SU-DHL-6 (cell line): Measurements from ENCODE around the gene SH3TC2.

ENCODE experiments used
- H2AFZ ChIP-seq: fragments of 200-600 bp; sonication (generic); 2 replicates; pipeline ENCODE4 v1.6.1; 2014; ENCODE audit warnings: low read depth, mild to moderate bottlenecking, moderate library complexity, mixed read lengths, antibody characterized with exemption, low read length; ENCODE audit not compliant: severe bottlenecking
- H3F3A ChIP-seq: fragments of 200-600 bp; shearing (Covaris generic); 2 replicates; pipeline ENCODE4 v1.6.0; 2016; ENCODE audit warnings: antibody characterized with exemption, mild to moderate bottlenecking; ENCODE audit not compliant: insufficient read depth
- H3K27ac ChIP-seq: fragments of 200-600 bp; sonication (generic); 2 replicates; pipeline ENCODE4 v1.5.1; 2016; ENCODE audit warnings: low read depth, mild to moderate bottlenecking, low read length, moderate library complexity, mixed read lengths
- H3K27me3 ChIP-seq: fragments of 200-600 bp; sonication (generic), shearing (Covaris generic); 2 replicates; pipeline ENCODE4 v1.6.0; 2014; ENCODE audit warnings: mild to moderate bottlenecking, low read length
- H3K36me3 ChIP-seq: fragments of 200-600 bp; sonication (generic); 2 replicates; pipeline ENCODE4 v1.6.1; 2014; ENCODE audit warnings: mild to moderate bottlenecking, low read length, mixed read lengths
- H3K4me2 ChIP-seq: fragments of 300-600, 200-600 bp; shearing (Covaris generic), sonication (generic); 2 replicates; pipeline ENCODE4 v1.6.0; 2014; ENCODE audit warnings: low read length, low read depth, mild to moderate bottlenecking; ENCODE audit not compliant: poor library complexity, severe bottlenecking
- H3K4me3 ChIP-seq: fragments of 200-600 bp; sonication (generic); 2 replicates; pipeline ENCODE4 v1.5.1; 2014; ENCODE audit warnings: antibody characterized with exemption, low read length, mild to moderate bottlenecking, mixed read lengths; ENCODE audit not compliant: insufficient read depth, poor library complexity, severe bottlenecking
- H3K79me2 ChIP-seq: fragments of 200-600 bp; sonication (generic); 2 replicates; pipeline ENCODE4 v1.6.1; 2014; ENCODE audit warnings: mild to moderate bottlenecking, low read length, moderate library complexity; ENCODE audit not compliant: insufficient read depth
- H3K9ac ChIP-seq: fragments of 200-600 bp; sonication (generic); 2 replicates; pipeline ENCODE4 v1.7.0; 2014; ENCODE audit warnings: mild to moderate bottlenecking, low read length
- H3K9me2 ChIP-seq: fragments of 200-600 bp; sonication (generic); replicated peaks from 2 replicates; pipeline ENCODE4 v1.6.1; 2014; ENCODE audit warnings: low read length; ENCODE audit not compliant: insufficient read depth
- H3K9me3 ChIP-seq: fragments of 200-600 bp; sonication (generic); 2 replicates; pipeline ENCODE4 v1.6.1; 2014; ENCODE audit warnings: low read length, mixed read lengths; ENCODE audit not compliant: insufficient read depth
- H4K20me1 ChIP-seq: fragments of 200-600 bp; sonication (generic); 2 replicates; pipeline ENCODE4 v1.6.1; 2014; ENCODE audit warnings: low read depth, mild to moderate bottlenecking, antibody characterized with exemption, low read length, moderate library complexity, mixed read lengths
- EZH2phosphoT487 ChIP-seq: fragments of 200-600 bp; sonication (generic), shearing (Covaris generic); conservative IDR thresholded peaks from 2 replicates; pipeline ENCODE4 v1.6.1; 2018; ENCODE audit warnings: mild to moderate bottlenecking, antibody characterized with exemption, low read length, moderate library complexity, mixed read lengths
- TF ChIP-seq, protein P1 (sequence below): fragments of 200-600 bp; sonication (generic); IDR thresholded peaks from one replicate; pipeline ENCODE4 v1.5.1; 2017; ENCODE audit warnings: antibody characterized with exemption, mild to moderate bottlenecking, low read length, moderate library complexity; ENCODE audit not compliant: insufficient read depth, poor library complexity, severe bottlenecking

The SH3TC2 gene

DNA sequence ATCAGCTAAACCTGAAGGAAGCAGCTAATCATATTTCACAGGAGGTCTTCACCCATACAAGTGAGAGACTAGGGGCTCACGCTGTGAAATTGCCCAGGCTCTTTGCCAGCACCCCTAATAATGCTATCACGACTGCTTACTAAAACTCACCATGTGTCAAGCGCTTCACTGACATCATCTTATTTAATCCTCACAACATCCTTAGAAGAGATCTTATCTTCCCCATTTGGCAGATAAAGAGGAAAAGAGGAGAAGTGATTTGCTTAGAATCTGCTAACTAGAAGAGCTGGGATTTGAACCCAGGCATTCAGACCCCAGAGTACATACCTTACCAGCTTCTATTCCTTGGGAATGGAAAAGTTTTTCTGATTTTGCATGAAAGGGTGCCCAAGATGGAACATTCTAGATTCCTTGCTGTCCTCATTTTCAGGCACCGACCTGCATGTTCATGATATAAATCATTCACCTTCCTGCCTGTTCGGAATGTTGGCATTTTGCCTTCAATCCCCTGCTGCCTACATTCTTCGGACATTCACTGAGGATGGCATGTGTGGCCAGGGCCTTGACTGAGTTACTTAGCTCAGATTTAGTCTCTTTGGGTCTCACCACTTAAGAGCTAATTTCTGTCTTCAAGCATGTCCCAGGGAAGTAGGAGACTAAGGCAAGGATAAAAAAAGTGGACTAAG is 88.1 kb downstream of the SH3TC2 start:
- H3K79me2 ChIP-seq = no peaks in the 10 kb centered on the region
- H2AFZ ChIP-seq = no peak overlapping the region
- TF ChIP-seq, protein P1, sequence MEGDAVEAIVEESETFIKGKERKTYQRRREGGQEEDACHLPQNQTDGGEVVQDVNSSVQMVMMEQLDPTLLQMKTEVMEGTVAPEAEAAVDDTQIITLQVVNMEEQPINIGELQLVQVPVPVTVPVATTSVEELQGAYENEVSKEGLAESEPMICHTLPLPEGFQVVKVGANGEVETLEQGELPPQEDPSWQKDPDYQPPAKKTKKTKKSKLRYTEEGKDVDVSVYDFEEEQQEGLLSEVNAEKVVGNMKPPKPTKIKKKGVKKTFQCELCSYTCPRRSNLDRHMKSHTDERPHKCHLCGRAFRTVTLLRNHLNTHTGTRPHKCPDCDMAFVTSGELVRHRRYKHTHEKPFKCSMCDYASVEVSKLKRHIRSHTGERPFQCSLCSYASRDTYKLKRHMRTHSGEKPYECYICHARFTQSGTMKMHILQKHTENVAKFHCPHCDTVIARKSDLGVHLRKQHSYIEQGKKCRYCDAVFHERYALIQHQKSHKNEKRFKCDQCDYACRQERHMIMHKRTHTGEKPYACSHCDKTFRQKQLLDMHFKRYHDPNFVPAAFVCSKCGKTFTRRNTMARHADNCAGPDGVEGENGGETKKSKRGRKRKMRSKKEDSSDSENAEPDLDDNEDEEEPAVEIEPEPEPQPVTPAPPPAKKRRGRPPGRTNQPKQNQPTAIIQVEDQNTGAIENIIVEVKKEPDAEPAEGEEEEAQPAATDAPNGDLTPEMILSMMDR = no peak
- no peak for TF ChIP-seq EZH2phosphoT487
- no peak overlapping the region for H3K4me2 ChIP-seq
- H3K27me3 ChIP-seq = no peaks in the 10 kb centered on the region
- H3K9ac ChIP-seq = no peak overlapping the region
- H3K9me3 ChIP-seq = no peaks in the 10 kb centered on the region
- H4K20me1 ChIP-seq = no peaks in the 10 kb centered on the region
- H3K4me3 ChIP-seq = no peak overlapping the region
- no peaks in the 10 kb centered on the region for H3K9me2 ChIP-seq
- H3F3A ChIP-seq = no peaks in the 10 kb centered on the region
- no peaks in the 10 kb centered on the region for H3K36me3 ChIP-seq
- no peak overlapping the region for H3K27ac ChIP-seq

DNA sequence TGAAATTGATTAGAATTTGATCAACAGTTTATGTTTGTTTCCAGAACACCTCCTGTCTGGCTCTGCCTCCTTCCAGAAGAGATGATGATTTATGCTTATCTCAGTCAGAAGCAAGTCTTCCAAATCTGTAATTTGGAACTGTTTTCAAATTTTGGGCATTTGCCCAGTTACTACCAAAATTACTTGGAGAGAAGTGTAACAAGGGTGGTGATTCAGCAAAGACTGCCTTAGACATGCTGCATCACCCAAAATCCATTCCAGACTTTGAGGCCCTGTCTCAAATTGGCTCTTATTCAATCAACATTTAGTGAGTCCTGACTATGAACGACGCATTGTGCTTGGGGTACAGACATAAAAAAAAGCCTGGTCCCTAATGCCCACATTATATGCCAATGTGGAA is 89.4 kb downstream of the SH3TC2 start:
- H3K27me3 ChIP-seq = no peaks in the 10 kb centered on the region
- TF ChIP-seq EZH2phosphoT487 = no peak
- TF ChIP-seq, protein P1 = no peak
- no peak overlapping the region for H3K4me3 ChIP-seq
- H2AFZ ChIP-seq = no peak overlapping the region
- H3K4me2 ChIP-seq = no peak overlapping the region
- no peaks in the 10 kb centered on the region for H3F3A ChIP-seq
- H3K27ac ChIP-seq = no peak overlapping the region
- no peaks in the 10 kb centered on the region for H3K36me3 ChIP-seq
- H3K79me2 ChIP-seq = no peaks in the 10 kb centered on the region
- H4K20me1 ChIP-seq = no peaks in the 10 kb centered on the region
- no peaks in the 10 kb centered on the region for H3K9me3 ChIP-seq
- no peak overlapping the region for H3K9ac ChIP-seq
- H3K9me2 ChIP-seq = no peaks in the 10 kb centered on the region

DNA sequence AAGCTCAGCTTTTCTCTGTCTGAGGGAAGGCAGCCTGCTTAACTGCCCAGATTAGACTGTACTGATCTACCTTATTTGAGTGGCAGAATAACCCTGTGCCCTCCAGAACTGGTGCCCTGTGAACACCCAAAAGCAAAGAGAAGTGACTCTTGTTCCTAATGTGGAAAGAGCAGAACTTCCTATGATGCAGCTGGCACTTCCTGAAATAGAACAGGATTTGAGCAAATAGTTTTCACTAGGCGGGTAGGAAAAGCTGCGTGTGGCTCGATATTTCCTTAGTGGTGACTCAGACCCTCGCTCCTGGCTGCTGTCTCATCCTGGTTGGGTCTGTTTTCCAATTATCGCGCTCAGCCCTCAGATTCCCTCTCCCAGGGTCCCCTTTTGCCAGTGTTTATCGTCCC is 89.9 kb downstream of the SH3TC2 start:
- H3K79me2 ChIP-seq = no peaks in the 10 kb centered on the region
- TF ChIP-seq EZH2phosphoT487 = no peak
- TF ChIP-seq, protein P1 = no peak
- no peak overlapping the region for H3K4me3 ChIP-seq
- no peaks in the 10 kb centered on the region for H3K27me3 ChIP-seq
- no peaks in the 10 kb centered on the region for H3F3A ChIP-seq
- no peak overlapping the region for H3K9ac ChIP-seq
- H2AFZ ChIP-seq = no peak overlapping the region
- H3K27ac ChIP-seq = no peak overlapping the region
- no peaks in the 10 kb centered on the region for H4K20me1 ChIP-seq
- H3K9me3 ChIP-seq = no peaks in the 10 kb centered on the region
- H3K4me2 ChIP-seq = no peak overlapping the region
- no peaks in the 10 kb centered on the region for H3K36me3 ChIP-seq
- no peaks in the 10 kb centered on the region for H3K9me2 ChIP-seq
